ENCODE results near the gene NUCB1. TPM values are rescaled to one million over a fixed set of nuclear protein-coding genes. Genes with fewer than 3 reads are reported as not detected.

The NUCB1 gene
- total and polyA plus RNA-seq, 9 of the 15 experiments (the other 6 are each of a cell fraction or from before 2014, with no cell fraction given), result 3.1 to 153 (median 71.7) TPM

- TF ChIP-seq E2F8 (IDR thresholded peaks at IDR 0.05; ENCODE audit: low read depth, partially characterized antibody), result peak; percentile 53
- TF ChIP-seq ZNF253 (CRISPR knock-in tag; conservative IDR thresholded peaks at IDR 0.05), result no peak; the same call in 1 of the 2 replicates
- no peak for TF ChIP-seq ZNF239 (CRISPR knock-in tag; IDR thresholded peaks at IDR 0.05)
- peak; percentile 73 for TF ChIP-seq MBD2 (IDR thresholded peaks at IDR 0.05; ENCODE audit: borderline replicate concordance, low read depth)
- TF ChIP-seq FUS (optimal IDR thresholded peaks at IDR 0.05; ENCODE audit: low read depth, low read length), result peak; percentile 8
- TF ChIP-seq ZBTB8A (IDR thresholded peaks at IDR 0.05; ENCODE audit: partially characterized antibody), result no peak
- TF ChIP-seq RERE (CRISPR knock-in tag; IDR thresholded peaks at IDR 0.05; ENCODE audit: borderline replicate concordance), result no peak
- TF ChIP-seq SRSF1 (IDR thresholded peaks at IDR 0.05; ENCODE audit: low read depth, low read length), result no peak
- TF ChIP-seq KAT8 (IDR thresholded peaks at IDR 0.05; ENCODE audit: low read depth), result no peak
- TF ChIP-seq L3MBTL2 (IDR thresholded peaks at IDR 0.05), result peak; percentile 56; the same call in 1 of the 2 replicates
- no peak for TF ChIP-seq CTCF (IDR thresholded peaks at IDR 0.05 in 2 of 3, conservative IDR thresholded peaks at IDR 0.05 in 1 of 3; ENCODE audit: insufficient read depth in 2 of 3, low read depth in 1 of 3, low read length in 3 of 3)
- no peak for TF ChIP-seq PCBP2 (IDR thresholded peaks at IDR 0.05; ENCODE audit: low read depth, low read length, poor library complexity, severe bottlenecking)
- no peak for TF ChIP-seq MCM5 (IDR thresholded peaks at IDR 0.05; ENCODE audit: low read depth)
- TF ChIP-seq DMBX1 (CRISPR knock-in tag; IDR thresholded peaks at IDR 0.05; ENCODE audit: borderline replicate concordance), result no peak
- TF ChIP-seq NFIC (IDR thresholded peaks at IDR 0.05), result 0 out of 2 replicates have a peak, but pooled peaks have one; percentile 4
- no peak; the same call in none of the 2 replicates for TF ChIP-seq ZNF551 (CRISPR knock-in tag; IDR thresholded peaks at IDR 0.05)
Measured at GRCh38 chr19:48967346-48968178, 67.5 kb downstream of the NUCB1 start (continued).
